DND-41 (cell line): ENCODE data around the gene UGDH.

Source experiments
- ATAC-seq: fragments of 200-7000 bp; cut with Tn5 transposase; 3 replicates; pipeline ENCODE4 v1.9.1; 2021; ENCODE audit warnings: low read depth; ENCODE audit not compliant: insufficient read depth
- DNase-seq: peaks from one replicate; pipeline ENCODE4 v3.0.0-alpha.2; 2020
- H2AFZ ChIP-seq: 2 replicates; pipeline ENCODE4 v1.6.0; 2012; ENCODE audit warnings: low read depth, low read length
- H3K27ac ChIP-seq: 2 replicates; pipeline ENCODE4 v1.5.1; 2012; ENCODE audit warnings: low read length, inconsistent platforms
- H3K27me3 ChIP-seq: fragments of 200-600 bp; sonication (generic); 2 replicates; pipeline ENCODE4 v1.6.0; 2012; ENCODE audit warnings: low read length, mild to moderate bottlenecking, inconsistent platforms; ENCODE audit not compliant: insufficient read depth, poor library complexity
- H3K36me3 ChIP-seq: 2 replicates; pipeline ENCODE4 v1.5.1; 2012; ENCODE audit warnings: low read length, inconsistent platforms; ENCODE audit not compliant: insufficient read depth
- H3K4me1 ChIP-seq: 2 replicates; pipeline ENCODE4 v1.5.1; 2012; ENCODE audit warnings: mild to moderate bottlenecking, low read length; ENCODE audit not compliant: insufficient read depth
- H3K4me2 ChIP-seq: 2 replicates; pipeline ENCODE4 v1.6.0; 2012; ENCODE audit warnings: mild to moderate bottlenecking, moderate library complexity, low read length, inconsistent platforms; ENCODE audit not compliant: insufficient read depth
- H3K4me3 ChIP-seq, 2 experiments: fragments of 200-600 bp in 1 of 2; shearing (Covaris generic) in 1 of 2; 2 replicates each; pipeline ENCODE4 v1.5.1; 2012 to 2016; ENCODE audit warnings: inconsistent platforms in 2 of 2, low read length in 2 of 2, mild to moderate bottlenecking in 2 of 2, low read depth in 1 of 2, moderate library complexity in 1 of 2
- H3K79me2 ChIP-seq: 2 replicates; pipeline ENCODE4 v1.6.0; 2012; ENCODE audit warnings: low read length, inconsistent platforms; ENCODE audit not compliant: insufficient read depth
- H3K9ac ChIP-seq: 2 replicates; pipeline ENCODE4 v1.6.0; 2012; ENCODE audit warnings: low read depth, mild to moderate bottlenecking, inconsistent platforms, low read length, moderate library complexity
- H3K9me3 ChIP-seq: 2 replicates; pipeline ENCODE4 v1.5.1; 2012; ENCODE audit warnings: low read length, moderate library complexity, mild to moderate bottlenecking, inconsistent platforms; ENCODE audit not compliant: insufficient read depth, severe bottlenecking
- H4K20me1 ChIP-seq: 2 replicates; pipeline ENCODE4 v1.6.0; 2012; ENCODE audit warnings: low read length; ENCODE audit not compliant: insufficient read depth
- EZH2 ChIP-seq: IDR thresholded peaks from 3 replicates; pipeline ENCODE4 v1.6.1; 2012; ENCODE audit warnings: borderline replicate concordance, low read depth, mild to moderate bottlenecking, moderate library complexity, low read length, inconsistent platforms; ENCODE audit not compliant: severe bottlenecking
- TF ChIP-seq, protein P1 (sequence below): IDR thresholded peaks from 2 replicates; pipeline ENCODE4 v1.5.1; 2012; ENCODE audit warnings: borderline replicate concordance, low read length, moderate library complexity, mild to moderate bottlenecking; ENCODE audit not compliant: poor library complexity, severe bottlenecking; ENCODE audit errors: extremely low read depth

UGDH gene

GRCh38 chr4:39563346-39563847, 36.2 kb upstream of the UGDH start:
- no peaks in the 10 kb centered on the region for H3K36me3 ChIP-seq
- no peak for DNase-seq
- no peaks in the 10 kb centered on the region for H3K27me3 ChIP-seq
- H2AFZ ChIP-seq = no peak overlapping the region
- H3K9ac ChIP-seq = no peak overlapping the region
- H3K9me3 ChIP-seq = peaks cover 3% of the 10 kb centered on the region
- no peaks in the 10 kb centered on the region for H3K4me1 ChIP-seq
- no peak overlapping the region for H3K27ac ChIP-seq
- no peaks in the 10 kb centered on the region for H3K79me2 ChIP-seq
- TF ChIP-seq, protein P1, sequence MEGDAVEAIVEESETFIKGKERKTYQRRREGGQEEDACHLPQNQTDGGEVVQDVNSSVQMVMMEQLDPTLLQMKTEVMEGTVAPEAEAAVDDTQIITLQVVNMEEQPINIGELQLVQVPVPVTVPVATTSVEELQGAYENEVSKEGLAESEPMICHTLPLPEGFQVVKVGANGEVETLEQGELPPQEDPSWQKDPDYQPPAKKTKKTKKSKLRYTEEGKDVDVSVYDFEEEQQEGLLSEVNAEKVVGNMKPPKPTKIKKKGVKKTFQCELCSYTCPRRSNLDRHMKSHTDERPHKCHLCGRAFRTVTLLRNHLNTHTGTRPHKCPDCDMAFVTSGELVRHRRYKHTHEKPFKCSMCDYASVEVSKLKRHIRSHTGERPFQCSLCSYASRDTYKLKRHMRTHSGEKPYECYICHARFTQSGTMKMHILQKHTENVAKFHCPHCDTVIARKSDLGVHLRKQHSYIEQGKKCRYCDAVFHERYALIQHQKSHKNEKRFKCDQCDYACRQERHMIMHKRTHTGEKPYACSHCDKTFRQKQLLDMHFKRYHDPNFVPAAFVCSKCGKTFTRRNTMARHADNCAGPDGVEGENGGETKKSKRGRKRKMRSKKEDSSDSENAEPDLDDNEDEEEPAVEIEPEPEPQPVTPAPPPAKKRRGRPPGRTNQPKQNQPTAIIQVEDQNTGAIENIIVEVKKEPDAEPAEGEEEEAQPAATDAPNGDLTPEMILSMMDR = no peak
- no peak for TF ChIP-seq EZH2
- no peak for ATAC-seq
- H3K4me3 ChIP-seq = no peak overlapping the region
- H3K4me2 ChIP-seq = no peak overlapping the region
- no peaks in the 10 kb centered on the region for H4K20me1 ChIP-seq

DNA sequence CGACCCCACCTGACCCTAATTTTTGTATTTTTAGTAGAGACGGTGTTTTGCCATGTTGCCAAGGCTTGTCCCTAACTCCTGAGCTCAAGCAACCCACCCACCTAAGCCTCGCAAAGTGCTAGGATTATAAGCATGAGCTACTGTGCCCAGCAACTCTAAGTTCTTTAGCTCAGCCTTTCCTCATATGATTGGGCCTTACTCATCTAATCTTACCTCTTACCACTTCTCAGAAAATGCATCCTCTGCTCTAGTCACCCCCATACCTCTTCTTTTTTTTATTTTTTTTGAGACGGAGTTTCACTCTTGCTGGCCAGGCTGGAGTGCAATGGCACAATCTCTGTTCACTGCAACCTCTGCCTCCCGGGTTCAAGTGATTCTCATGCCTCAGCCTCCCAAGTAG, 35.6 kb upstream of the UGDH start:
- no peak for DNase-seq
- Histone ChIP-seq H3K36me3 (no peaks in the 10 kb centered on the region), H3K9me3 (peaks cover 3% of the 10 kb centered on the region), H3K27ac (no peak overlapping the region), H3K4me2 (no peak overlapping the region), H3K27me3 (no peaks in the 10 kb centered on the region), H3K4me3 (no peak overlapping the region), H3K9ac (no peak overlapping the region), H3K4me1 (no peaks in the 10 kb centered on the region), H2AFZ (no peak overlapping the region), H4K20me1 (no peaks in the 10 kb centered on the region), H3K79me2 (no peaks in the 10 kb centered on the region)
- TF ChIP-seq, protein P1 = no peak
- TF ChIP-seq EZH2 = no peak
- no peak for ATAC-seq

DNA sequence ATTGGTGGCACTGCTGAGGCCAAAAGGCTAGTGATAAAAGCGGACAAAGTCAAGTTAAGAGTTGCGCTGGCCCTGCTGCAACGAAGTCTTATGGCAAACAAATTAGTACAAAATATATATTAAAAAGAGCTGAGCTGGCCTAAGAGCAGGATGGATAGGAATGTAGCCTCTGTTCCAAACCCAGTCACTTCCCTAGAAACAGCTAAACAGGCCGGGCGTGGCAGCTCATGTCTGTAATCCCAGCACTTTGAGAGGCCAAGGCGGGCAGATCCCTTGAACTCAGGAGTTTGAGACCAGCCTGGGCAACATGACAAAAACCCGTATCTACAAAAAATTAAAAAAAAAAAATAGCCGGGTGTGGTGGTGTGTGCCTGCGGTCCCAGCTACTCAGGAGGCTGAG, 32.4 kb upstream of the UGDH start:
- H3K9me3 ChIP-seq = no peaks in the 10 kb centered on the region
- no peak overlapping the region for H2AFZ ChIP-seq
- no peaks in the 10 kb centered on the region for H3K79me2 ChIP-seq
- H3K4me1 ChIP-seq = no peaks in the 10 kb centered on the region
- no peak for TF ChIP-seq EZH2
- TF ChIP-seq, protein P1 = no peak
- H3K4me3 ChIP-seq = no peak overlapping the region
- H3K4me2 ChIP-seq = no peak overlapping the region
- H4K20me1 ChIP-seq = no peaks in the 10 kb centered on the region
- H3K27ac ChIP-seq = no peak overlapping the region
- H3K9ac ChIP-seq = no peak overlapping the region
- H3K27me3 ChIP-seq = no peaks in the 10 kb centered on the region
- no peak for DNase-seq
- no peaks in the 10 kb centered on the region for H3K36me3 ChIP-seq
- ATAC-seq = no peak

DNA sequence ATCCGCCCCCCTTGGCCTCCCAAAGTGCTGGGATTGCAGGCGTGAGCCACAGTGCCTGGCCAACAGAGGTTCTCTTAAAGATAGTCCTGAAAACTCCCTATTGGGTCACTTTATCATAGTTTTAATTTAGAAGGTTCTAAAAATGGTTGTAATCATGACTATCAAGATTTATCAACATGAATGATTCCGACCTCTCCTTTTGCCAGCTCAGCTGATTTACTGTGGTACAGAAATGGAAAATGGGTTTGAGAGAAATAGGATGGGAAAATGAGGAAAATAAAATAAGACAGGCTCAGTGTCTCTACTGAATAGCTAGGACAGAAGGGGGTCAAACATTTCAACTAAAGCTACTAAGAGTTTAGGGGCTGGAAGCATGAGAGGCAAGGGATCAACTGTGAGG, 28.2 kb upstream of the UGDH start:
- H3K36me3 ChIP-seq = no peaks in the 10 kb centered on the region
- H3K9me3 ChIP-seq = no peaks in the 10 kb centered on the region
- no peaks in the 10 kb centered on the region for H3K79me2 ChIP-seq
- no peak overlapping the region for H3K4me3 ChIP-seq
- H3K4me2 ChIP-seq = no peak overlapping the region
- no peaks in the 10 kb centered on the region for H4K20me1 ChIP-seq
- no peak for DNase-seq
- H3K27me3 ChIP-seq = no peaks in the 10 kb centered on the region
- no peak overlapping the region for H2AFZ ChIP-seq
- H3K4me1 ChIP-seq = no peaks in the 10 kb centered on the region
- ATAC-seq = no peak
- no peak overlapping the region for H3K27ac ChIP-seq
- TF ChIP-seq, protein P1 = no peak
- TF ChIP-seq EZH2 = no peak
- H3K9ac ChIP-seq = no peak overlapping the region
